ENCODE measurements around the gene LHFPL2. TPM values are rescaled to one million over a fixed set of nuclear protein-coding genes. Genes with fewer than 3 reads are reported as not detected.

Gene LHFPL2
- polyA plus RNA-seq, 3 donors, result 3.7 to 11.6 (median 7.3) TPM

GRCh38 chr5:78670701-78671269 is 22.2 kb upstream of the LHFPL2 start:
- Histone ChIP-seq H3K79me2 (ENCODE audit: insufficient read depth, low read length) (no peaks in the 10 kb centered on the region), H3K9me3 (replicated peaks in 1 of 2; ENCODE audit: control insufficient read depth in 1 of 2, insufficient read depth in 1 of 2, low read length in 2 of 2) (peaks cover 0 to 8% of the 10 kb centered on the region in 2 donors), H3K4me3 (replicated peaks in 1 of 3; ENCODE audit: low read depth in 2 of 3, low read length in 3 of 3) (no peak overlapping the region), H2AFZ (ENCODE audit: insufficient read depth, low read depth, low read length, poor library complexity, severe bottlenecking) (no peak overlapping the region), H4K20me1 (ENCODE audit: insufficient read depth, low read length) (no peaks in the 10 kb centered on the region), H3K27me3 (ENCODE audit: control insufficient read depth in 2 of 2, insufficient read depth in 2 of 2, low read length in 2 of 2) (no peaks in the 10 kb centered on the region), H3K36me3 (replicated peaks in 1 of 2; ENCODE audit: control insufficient read depth in 1 of 2, insufficient read depth in 2 of 2, low read length in 2 of 2) (no peaks in the 10 kb centered on the region), H3K4me1 (ENCODE audit: control insufficient read depth in 1 of 2, insufficient read depth in 2 of 2, low read length in 2 of 2) (no peaks in the 10 kb centered on the region), H3K4me2 (replicated peaks; ENCODE audit: extremely low read depth, low read length, poor library complexity, severe bottlenecking) (no peak overlapping the region), H3K27ac (ENCODE audit: low read depth in 1 of 2, low read length in 2 of 2) (no peak overlapping the region), H3K9ac (ENCODE audit: insufficient read depth, low read length, poor library complexity, severe bottlenecking) (no peak overlapping the region)
- no peaks in the 10 kb centered on the region for H3K4me1 Mint-ChIP-seq
- intact Hi-C loops (cut with micrococcal nuclease), result no loop called here
- H3K36me3 Mint-ChIP-seq, result no peaks in the 10 kb centered on the region
- peaks cover 0 to 4% (median 2%) of the 10 kb centered on the region in 7 donors for H3K9me3 Mint-ChIP-seq
- H3K27ac Mint-ChIP-seq, result no peak overlapping the region
- WGBS (ENCODE audit: insufficient coverage), result no CpG with 5 or more reads among the region's 2 CpGs
- no peak for DNase-seq
- TF ChIP-seq, protein P1, sequence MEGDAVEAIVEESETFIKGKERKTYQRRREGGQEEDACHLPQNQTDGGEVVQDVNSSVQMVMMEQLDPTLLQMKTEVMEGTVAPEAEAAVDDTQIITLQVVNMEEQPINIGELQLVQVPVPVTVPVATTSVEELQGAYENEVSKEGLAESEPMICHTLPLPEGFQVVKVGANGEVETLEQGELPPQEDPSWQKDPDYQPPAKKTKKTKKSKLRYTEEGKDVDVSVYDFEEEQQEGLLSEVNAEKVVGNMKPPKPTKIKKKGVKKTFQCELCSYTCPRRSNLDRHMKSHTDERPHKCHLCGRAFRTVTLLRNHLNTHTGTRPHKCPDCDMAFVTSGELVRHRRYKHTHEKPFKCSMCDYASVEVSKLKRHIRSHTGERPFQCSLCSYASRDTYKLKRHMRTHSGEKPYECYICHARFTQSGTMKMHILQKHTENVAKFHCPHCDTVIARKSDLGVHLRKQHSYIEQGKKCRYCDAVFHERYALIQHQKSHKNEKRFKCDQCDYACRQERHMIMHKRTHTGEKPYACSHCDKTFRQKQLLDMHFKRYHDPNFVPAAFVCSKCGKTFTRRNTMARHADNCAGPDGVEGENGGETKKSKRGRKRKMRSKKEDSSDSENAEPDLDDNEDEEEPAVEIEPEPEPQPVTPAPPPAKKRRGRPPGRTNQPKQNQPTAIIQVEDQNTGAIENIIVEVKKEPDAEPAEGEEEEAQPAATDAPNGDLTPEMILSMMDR (IDR thresholded peaks at IDR 0.05), result no peak
- no peak overlapping the region for H3K4me3 Mint-ChIP-seq
- peaks cover 8 to 21% (median 13%) of the 10 kb centered on the region in 3 donors for H3K27me3 Mint-ChIP-seq (ENCODE audit: low read depth in 3 of 3)

DNA sequence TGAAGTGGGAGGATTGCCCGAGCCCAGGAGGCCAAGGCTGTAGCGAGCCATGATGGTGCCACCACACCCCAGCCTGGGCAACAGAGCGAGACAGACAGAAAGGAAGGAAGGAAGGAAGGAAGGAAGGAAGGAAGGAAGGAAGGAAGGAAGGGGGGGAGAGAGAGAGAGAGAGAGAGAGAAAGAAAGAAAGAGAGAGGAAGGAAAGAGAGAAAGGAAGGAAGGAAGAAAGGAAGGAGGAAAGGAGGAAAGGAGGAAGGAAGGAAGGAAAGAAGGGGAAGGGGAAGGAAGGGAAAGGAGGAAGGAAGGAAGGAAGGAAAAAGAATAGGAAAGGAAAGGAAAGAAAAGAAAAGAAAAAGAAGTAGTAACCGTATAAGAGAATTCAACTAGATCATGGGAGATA is 20.8 kb upstream of the LHFPL2 start:
- H3K9me3 ChIP-seq (replicated peaks in 1 of 2; ENCODE audit: control insufficient read depth in 1 of 2, insufficient read depth in 1 of 2, low read length in 2 of 2), result peaks cover 0 to 8% of the 10 kb centered on the region in 2 donors
- H3K9me3 Mint-ChIP-seq, result peaks cover 0 to 4% (median 2%) of the 10 kb centered on the region in 7 donors
- TF ChIP-seq, protein P1 (IDR thresholded peaks at IDR 0.05), result no peak
- no peak overlapping the region for H3K9ac ChIP-seq (ENCODE audit: insufficient read depth, low read length, poor library complexity, severe bottlenecking)
- no peak overlapping the region for H3K4me2 ChIP-seq (replicated peaks; ENCODE audit: extremely low read depth, low read length, poor library complexity, severe bottlenecking)
- H3K27me3 Mint-ChIP-seq (ENCODE audit: low read depth in 3 of 3), result peaks cover 5 to 28% (median 13%) of the 10 kb centered on the region in 3 donors
- no peaks in the 10 kb centered on the region for H4K20me1 ChIP-seq (ENCODE audit: insufficient read depth, low read length)
- no peaks in the 10 kb centered on the region for H3K36me3 ChIP-seq (replicated peaks in 1 of 2; ENCODE audit: control insufficient read depth in 1 of 2, insufficient read depth in 2 of 2, low read length in 2 of 2)
- WGBS (ENCODE audit: insufficient coverage), result 90% methylated on average over 1 of the region's 4 CpGs
- H3K27ac Mint-ChIP-seq, result no peak overlapping the region
- intact Hi-C loops (cut with micrococcal nuclease), result no loop called here
- no peak overlapping the region for H3K27ac ChIP-seq (ENCODE audit: low read depth in 1 of 2, low read length in 2 of 2)
- H3K4me3 ChIP-seq (replicated peaks in 1 of 3; ENCODE audit: low read depth in 2 of 3, low read length in 3 of 3), result no peak overlapping the region
- H3K36me3 Mint-ChIP-seq, result no peaks in the 10 kb centered on the region
- H2AFZ ChIP-seq (ENCODE audit: insufficient read depth, low read depth, low read length, poor library complexity, severe bottlenecking), result no peak overlapping the region
- no peaks in the 10 kb centered on the region for H3K4me1 ChIP-seq (ENCODE audit: control insufficient read depth in 1 of 2, insufficient read depth in 2 of 2, low read length in 2 of 2)
- no peak overlapping the region for H3K4me3 Mint-ChIP-seq
- no peaks in the 10 kb centered on the region for H3K4me1 Mint-ChIP-seq
- H3K27me3 ChIP-seq (ENCODE audit: control insufficient read depth in 2 of 2, insufficient read depth in 2 of 2, low read length in 2 of 2), result no peaks in the 10 kb centered on the region
- DNase-seq, result no peak
- no peaks in the 10 kb centered on the region for H3K79me2 ChIP-seq (ENCODE audit: insufficient read depth, low read length)

Data from CD14-positive monocyte (primary cell).